ENCODE results near the gene NIT2.
"Not testable (repeated sequence)": the region's sequence is repeated elsewhere in the genome, so short reads cannot be mapped to it uniquely, and the experiment has no call there.

NIT2 gene

GRCh38 chr3:100338911-100339310 is 4.4 kb downstream of the NIT2 start:
- no peak for DNase-seq (ENCODE audit: low spot score)

- no peak for DNase-seq (ENCODE audit: low spot score)
These were observed 5.2 kb downstream of the NIT2 start for GRCh38 chr3:100339786-100340185.

- no peak for DNase-seq (ENCODE audit: low spot score)
These were observed 6.0 kb downstream of the NIT2 start for GRCh38 chr3:100340527-100340926.

- no peak for DNase-seq (ENCODE audit: low spot score)
These were observed 14.2 kb downstream of the NIT2 start for GRCh38 chr3:100348727-100349126.

GRCh38 chr3:100351770-100352169 is 17.2 kb downstream of the NIT2 start:
- not testable (repeated sequence) for DNase-seq (ENCODE audit: low spot score)

GRCh38 chr3:100352296-100353231 is 18.0 kb downstream of the NIT2 start:
- no peak for DNase-seq (ENCODE audit: low spot score)

- no peak for DNase-seq (ENCODE audit: low spot score)
These were observed 20.3 kb downstream of the NIT2 start for GRCh38 chr3:100354850-100355249.

- no peak for DNase-seq (ENCODE audit: low spot score)
These were observed 23.9 kb downstream of the NIT2 start for GRCh38 chr3:100358413-100358812.

- no peak for DNase-seq (ENCODE audit: low spot score)
These were observed 24.5 kb downstream of the NIT2 start for GRCh38 chr3:100359035-100359434.

- no peak for DNase-seq (ENCODE audit: low spot score)
These were observed 26.4 kb downstream of the NIT2 start for GRCh38 chr3:100360757-100361496.

GRCh38 chr3:100361897-100362296 is 27.3 kb downstream of the NIT2 start:
- no peak for DNase-seq (ENCODE audit: low spot score)

GRCh38 chr3:100364421-100364820 is 29.9 kb downstream of the NIT2 start:
- no peak for DNase-seq (ENCODE audit: low spot score)

GRCh38 chr3:100366424-100366823 is 31.9 kb downstream of the NIT2 start:
- no peak for DNase-seq (ENCODE audit: low spot score)

GRCh38 chr3:100368441-100368840 is 33.9 kb downstream of the NIT2 start:
- DNase-seq (ENCODE audit: low spot score) = no peak

- no peak for DNase-seq (ENCODE audit: low spot score)
These were observed 36.2 kb downstream of the NIT2 start for GRCh38 chr3:100370756-100371155.

- no peak for DNase-seq (ENCODE audit: low spot score)
These were observed 40.0 kb downstream of the NIT2 start for GRCh38 chr3:100374521-100374920.

- DNase-seq (ENCODE audit: low spot score) = no peak
These were observed 41.7 kb downstream of the NIT2 start for GRCh38 chr3:100376301-100376700.

GRCh38 chr3:100384733-100385525 is 50.4 kb downstream of the NIT2 start:
- DNase-seq (ENCODE audit: low spot score) = no peak

GRCh38 chr3:100386437-100387074 is 52.0 kb downstream of the NIT2 start:
- DNase-seq (ENCODE audit: low spot score) = no peak

GRCh38 chr3:100389025-100389424 is 54.5 kb downstream of the NIT2 start:
- DNase-seq (ENCODE audit: low spot score) = no peak

- no peak for DNase-seq (ENCODE audit: low spot score)
These were observed 61.3 kb downstream of the NIT2 start for GRCh38 chr3:100395679-100396431.

Measured in CD4-positive, alpha-beta T cell treated with Interleukin-6 at 100 ng/mL for 8 hours (primary cell).